Activated T-cell treated with anti-CD3 and anti-CD28 coated beads for 4 hours (primary cell): Measurements from ENCODE around the gene ABAT.
A peak's percentile ranks its signal among the peaks of the same experiment; 100 is the strongest.
"Not testable (repeated sequence)": the region's sequence is repeated elsewhere in the genome, so short reads cannot be mapped to it uniquely, and the experiment has no call there.

ENCODE experiments used
- DNase-seq: peaks from one replicate; pipeline ENCODE4 v3.0.0-alpha.2; 2020

Gene ABAT

DNA sequence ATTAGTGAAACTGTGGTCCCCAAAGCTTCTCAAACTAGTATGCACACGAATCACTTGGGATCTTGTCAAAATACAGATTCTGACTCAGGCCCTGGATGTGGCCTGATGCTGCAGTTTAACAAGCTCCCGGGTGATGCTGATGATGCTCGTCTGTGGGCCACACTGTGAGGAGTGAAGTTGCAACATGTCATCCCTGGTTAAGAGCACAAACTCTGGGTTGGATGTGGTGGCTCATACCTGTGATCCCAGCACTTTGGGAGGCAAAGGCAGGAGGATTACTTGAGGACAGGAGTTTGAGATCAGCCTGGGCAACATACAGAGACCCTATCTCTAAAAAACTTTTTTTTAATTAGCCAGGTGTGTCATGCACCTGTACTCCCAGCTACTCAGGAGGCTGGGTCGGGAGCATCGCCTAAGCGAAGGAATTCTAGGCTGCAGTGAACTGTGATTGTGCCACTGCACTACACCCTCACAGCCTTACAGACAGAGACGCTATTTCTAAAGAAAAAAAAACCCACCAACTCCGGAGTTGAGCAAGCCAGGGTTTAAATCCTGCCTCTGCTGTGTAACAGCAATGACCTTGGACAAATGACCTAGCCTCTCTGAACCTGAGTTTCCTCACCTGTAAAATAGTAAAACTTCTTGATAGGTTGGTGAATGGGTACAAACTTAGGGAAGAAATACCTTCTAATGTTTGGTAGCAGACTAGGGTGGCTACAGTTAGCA lies 24.4 kb upstream of the ABAT start:
- DNase-seq, result no peak

GRCh38 chr16:8651958-8652357 lies 22.5 kb upstream of the ABAT start:
- DNase-seq, result not testable (repeated sequence)

DNA sequence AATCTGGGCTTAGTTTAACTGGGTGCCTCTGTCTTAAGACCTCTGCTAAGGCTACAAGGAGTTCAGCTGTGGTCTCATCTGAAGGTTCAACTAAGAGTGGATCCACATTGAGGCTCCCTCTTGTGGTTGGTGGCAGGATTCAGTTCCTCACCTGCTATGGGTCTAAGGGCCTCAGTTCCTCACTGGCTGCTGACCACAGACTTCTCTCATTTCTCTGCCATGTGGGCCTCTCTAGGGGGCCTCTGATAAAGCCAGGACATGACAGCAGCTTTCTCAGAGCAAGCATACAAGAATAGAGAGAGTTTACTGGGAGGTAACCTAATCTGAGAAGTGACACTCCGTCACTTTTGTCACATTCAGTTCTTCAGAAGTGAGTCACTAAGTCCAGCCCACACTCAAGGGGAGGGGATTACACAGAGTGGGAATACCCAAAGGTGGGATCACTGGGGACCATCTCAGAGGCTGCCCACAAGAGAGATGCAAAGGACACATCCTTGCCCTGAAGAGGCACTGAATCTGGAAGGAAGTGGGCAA lies 19.2 kb upstream of the ABAT start:
- no peak for DNase-seq

DNA sequence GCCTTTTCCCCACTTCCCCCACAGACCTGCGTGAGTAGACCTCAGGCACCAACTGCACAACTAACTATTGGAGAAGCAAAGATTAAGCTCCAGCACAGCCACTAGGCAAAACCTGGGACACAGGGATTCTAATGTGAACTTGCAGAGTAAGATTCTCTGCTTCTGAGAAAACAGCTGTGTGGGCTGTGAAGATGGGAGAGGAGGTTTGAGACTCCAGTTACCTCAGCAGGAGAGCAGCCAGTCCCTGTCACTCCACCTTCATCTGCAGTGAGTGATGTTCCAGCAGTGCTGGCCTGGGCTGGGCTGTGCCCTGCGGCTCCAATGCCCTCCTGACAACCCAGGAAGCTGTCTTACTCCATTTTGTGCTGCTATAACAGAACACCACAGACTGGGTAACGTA lies 18.0 kb upstream of the ABAT start:
- no peak for DNase-seq

DNA sequence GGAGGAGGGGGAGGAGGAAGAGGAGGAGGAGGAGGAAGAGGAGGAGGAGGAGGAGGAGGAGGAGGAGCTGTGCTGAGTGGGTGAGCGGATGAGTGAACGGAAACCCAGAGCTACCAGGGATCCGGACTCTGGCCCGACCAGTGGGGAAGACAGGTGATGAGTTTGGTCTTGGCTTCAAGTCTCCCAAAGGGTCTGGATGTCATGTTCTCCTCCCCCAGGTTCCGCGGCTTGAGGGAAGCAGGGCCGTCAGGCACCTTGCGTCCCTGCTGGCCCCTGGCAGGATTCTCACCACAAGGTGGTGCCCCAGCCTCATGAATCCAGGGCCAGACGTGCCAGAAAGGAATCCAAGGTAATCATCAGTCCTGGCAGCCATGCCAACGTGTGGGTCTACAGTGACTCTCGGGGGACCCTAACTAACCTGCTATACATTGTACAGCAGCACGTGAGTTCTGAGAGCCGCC lies 13.5 kb upstream of the ABAT start:
- DNase-seq, result peak; percentile 32

DNA sequence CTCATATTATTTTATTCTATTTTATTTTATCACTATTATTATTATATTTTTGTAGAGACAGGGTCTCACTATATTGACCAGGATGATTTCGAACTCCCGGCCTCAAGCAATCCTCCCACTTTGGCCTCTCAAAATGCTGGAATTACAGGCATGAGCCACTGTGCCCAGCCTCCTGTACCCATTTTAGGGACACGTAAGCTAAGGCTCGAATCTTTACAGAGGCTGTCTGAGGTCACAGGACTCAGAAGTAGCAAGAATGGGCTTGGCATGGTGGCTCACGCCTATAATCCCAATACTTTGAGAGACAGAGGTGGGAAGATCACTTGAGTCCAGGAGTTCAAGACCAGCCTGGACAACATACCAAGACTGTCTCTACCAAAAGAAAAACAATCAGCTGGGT lies 12.7 kb upstream of the ABAT start:
- DNase-seq, result no peak

DNA sequence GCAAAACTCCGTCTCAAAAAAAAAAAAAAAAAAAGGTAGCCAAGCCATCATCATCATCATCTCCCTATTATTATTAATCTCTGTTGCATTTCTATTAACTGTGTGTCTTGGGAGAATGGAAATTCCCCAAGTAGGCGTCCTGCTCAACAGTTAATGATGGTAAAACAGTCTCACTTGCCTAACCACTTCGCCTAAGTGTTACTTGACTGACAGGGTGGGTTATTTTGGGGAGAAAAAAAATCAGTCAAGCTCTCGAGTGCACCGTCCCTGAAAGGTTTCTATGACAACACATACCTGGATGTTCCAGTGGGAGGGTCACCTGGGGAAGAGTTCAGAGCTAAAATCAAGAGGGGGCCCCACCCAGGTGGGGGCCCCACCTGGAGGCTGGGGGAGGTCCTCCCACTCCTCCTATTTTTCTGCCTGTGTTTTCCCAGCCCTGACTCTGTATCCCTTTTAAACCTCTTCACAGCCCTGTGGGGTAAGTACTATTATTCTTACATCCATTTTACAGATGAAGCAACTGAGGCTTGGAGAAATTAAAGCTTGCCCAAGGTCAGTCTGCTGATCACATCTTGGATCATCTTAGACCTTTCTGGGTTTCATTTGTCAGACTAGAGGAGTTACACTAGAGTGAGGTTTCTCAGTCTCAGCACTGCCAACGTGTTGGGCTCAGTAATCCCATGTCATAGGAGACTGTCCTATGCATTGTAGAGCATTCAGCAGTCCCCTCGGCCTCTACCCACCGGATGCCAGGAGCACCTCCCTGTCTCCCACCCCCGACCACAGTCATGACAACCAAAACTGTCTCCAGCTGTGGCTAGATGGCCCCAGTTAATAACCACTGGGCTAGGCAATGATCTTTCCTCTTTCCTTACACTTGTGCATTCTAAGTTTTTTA lies 11.0 kb upstream of the ABAT start:
- DNase-seq, result no peak

- no peak for DNase-seq
These were observed 8.9 kb upstream of the ABAT start for GRCh38 chr16:8665529-8665928.

GRCh38 chr16:8667492-8667891 lies 6.9 kb upstream of the ABAT start:
- no peak for DNase-seq

DNA sequence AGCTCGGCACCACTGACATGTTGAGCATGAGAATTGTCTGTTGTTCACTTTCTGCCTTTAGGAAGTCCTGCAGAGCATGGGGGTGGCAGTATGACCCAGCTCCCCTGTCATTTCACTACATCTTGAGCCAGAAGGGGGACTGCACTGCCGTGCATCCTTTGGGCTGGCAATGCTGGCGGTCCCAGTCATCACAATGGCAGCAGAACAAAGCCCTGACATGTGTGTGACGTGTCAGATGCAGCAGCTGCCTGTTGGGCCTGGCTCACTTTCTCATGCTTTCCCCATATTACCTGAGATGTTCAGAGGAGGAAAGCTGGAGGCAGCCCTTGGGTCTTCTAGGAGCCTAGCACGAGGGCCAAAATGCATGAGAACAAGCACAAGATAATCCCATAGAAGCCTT lies 6.3 kb upstream of the ABAT start:
- no peak for DNase-seq

- DNase-seq, result no peak
These were observed 4.9 kb upstream of the ABAT start for GRCh38 chr16:8669481-8669880.

GRCh38 chr16:8670014-8670560 lies 4.3 kb upstream of the ABAT start:
- no peak for DNase-seq

DNA sequence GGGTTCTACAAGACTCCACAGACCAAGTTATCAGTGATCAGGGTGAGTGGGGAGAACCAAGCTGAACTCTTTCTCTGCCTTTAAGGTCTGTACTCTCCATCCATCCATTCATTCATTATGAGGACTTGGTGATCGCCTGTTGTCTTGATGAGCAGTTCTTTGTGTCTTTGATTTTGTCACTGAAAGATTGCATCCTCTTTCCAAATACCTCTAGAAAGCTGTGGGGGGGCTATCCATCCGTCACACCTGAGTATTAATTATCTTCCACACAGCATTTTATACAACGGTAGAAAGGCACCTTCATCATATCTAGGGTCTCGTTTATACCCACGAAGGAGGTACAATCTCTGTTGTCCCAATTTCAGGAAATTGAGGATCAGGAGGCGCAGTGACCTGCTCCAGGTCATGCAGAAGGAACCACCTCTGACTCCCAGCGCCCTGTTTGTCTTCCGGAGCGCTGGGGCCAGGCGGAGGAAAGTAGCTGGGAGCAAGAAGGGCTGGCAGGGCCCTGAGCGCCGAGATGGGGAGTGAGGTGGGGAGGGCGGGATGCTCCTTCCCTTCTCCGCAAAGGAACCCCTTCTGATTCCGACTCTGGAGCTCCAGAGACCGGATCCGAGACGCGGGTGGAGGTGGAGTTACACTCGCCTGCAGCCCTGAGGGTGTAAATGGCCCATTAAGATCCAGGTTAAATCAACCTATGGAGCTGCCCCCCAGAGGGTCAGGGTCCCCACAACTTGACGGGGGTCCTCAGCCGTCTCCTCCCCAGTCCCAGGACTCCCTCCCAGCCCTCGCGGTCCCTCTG lies 605 bp upstream of the ABAT start:
- no peak for DNase-seq

GRCh38 chr16:8675183-8676159 lies 1.1 kb downstream of the ABAT start:
- peak; percentile 47 for DNase-seq

GRCh38 chr16:8676160-8676547 lies 1.7 kb downstream of the ABAT start:
- no peak for DNase-seq

GRCh38 chr16:8676737-8677375 lies 2.4 kb downstream of the ABAT start:
- no peak for DNase-seq

DNA sequence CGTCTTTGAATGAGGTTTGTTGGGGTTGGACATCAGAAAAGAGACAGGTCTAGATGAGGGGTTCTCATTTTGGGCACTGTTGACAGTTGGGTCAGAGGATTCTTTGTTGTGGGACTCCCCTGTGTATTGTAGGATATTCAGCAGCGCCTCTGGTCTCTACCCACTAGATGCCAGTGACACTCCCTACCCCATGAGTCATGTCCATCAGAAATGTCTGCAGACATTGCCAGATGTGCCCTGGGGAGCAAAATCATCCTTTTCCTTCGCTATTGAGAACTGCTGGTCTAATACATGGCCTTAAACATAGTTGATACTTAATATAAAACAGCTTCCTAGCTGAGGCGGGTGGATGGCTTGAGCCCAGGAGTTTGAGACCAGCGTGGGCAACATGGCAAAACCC lies 3.1 kb downstream of the ABAT start:
- no peak for DNase-seq

GRCh38 chr16:8678068-8678927 lies 3.9 kb downstream of the ABAT start:
- no peak for DNase-seq

- DNase-seq, result no peak
These were observed 4.7 kb downstream of the ABAT start for GRCh38 chr16:8679151-8679550.
